GM19397 (cell line): Measurements from ENCODE around the gene KLF9.
"Not testable (repeated sequence)": the region's sequence is repeated elsewhere in the genome, so short reads cannot be mapped to it uniquely, and the experiment has no call there.

Experiments
- ATAC-seq: cut with Tn5 transposase; IDR thresholded peaks from one replicate; pipeline ENCODE4 v1.9.1; 2021; ENCODE audit warnings: mild to moderate bottlenecking, moderate library complexity; ENCODE audit not compliant: unreplicated experiment

KLF9 gene

DNA sequence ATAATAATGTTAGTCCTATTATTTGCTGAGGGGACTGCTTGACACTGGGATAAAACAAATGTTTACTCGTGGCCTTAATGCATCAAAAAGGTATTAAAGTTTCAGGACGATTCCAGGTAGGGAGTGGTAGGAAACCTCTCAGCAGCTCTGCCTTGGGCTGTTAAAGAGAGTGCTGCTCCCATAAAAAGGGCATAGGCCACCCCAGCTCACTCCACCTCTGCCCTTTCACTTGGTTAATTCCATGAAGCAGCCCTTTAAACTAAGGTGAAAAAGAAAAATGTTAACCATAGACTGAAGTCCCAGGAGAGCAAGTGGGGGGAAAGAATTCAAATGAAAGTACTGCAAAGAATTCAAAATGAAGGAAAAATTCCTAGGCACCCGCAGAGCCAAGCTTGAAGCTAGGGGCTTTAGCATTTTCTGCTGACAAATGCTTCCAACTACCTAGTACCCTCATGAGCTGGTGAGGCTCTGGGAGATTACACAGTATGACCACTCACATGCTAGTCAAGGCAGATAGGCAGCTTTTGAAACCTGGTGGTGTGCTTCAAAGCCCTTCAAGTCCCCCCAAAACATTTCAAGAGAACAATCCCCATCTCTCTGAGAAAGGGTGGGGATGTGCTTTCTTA lies 8.5 kb downstream of the KLF9 start:
- peak; percentile 35 for ATAC-seq

DNA sequence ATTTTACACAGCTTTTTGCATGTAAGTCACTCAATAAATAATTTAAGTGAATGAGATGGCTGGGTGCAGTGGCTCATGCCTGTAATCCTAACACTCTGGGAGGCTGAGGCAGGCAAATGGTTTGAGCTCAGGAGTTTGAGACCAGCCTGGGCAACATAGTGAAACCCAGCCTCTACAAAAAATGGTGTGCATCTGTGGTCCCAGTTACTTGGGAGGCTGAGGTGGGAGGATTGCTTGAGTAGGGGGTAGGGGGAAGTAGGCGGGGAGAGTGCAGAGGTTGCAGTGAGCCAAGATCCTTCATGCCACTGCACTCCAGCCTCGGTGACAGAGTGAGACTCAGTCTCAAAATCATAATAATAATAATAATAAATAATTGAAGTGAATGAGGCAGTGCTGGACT lies 10.2 kb downstream of the KLF9 start:
- no peak for ATAC-seq

DNA sequence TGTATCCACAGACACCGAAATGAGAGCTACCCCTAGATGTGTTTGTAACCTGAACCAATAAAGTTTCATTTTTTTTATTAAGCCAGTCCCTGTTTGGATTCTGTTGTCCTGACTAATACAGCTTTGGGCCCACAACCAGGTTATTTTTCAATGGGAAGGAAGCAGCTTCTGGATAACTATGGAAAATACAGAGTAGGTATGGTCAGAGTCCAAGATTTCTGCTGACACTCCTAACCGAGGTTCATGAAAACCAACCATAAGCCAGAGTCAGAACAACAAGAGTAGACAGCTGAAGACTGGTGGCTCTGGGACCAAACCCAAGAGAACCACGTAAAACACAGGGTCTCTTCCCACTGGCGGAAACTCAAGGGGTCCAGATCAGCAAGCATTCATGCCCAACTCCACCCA lies 10.8 kb downstream of the KLF9 start:
- no peak for ATAC-seq

- ATAC-seq = no peak
Observed at GRCh38 chr9:70403166-70403565, 11.3 kb downstream of the KLF9 start.

DNA sequence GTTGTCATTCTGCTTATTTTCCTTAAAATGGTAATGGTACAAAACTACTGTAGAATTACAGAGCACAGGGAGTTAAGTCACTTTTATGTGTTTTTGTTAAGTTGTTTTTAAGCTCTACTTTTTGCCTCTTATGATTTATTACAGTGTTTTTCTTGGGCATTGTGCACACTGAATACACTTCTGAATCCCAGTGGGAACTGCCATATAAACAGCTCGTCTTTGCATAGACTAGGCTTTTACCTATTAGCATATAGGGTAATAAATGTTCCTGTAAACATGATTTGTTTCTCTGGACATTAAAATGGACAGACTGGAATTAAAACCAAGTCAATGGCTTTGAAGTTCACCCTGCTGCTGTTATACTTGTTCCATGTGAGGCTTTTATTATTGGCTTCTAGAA lies 12.2 kb downstream of the KLF9 start:
- no peak for ATAC-seq

GRCh38 chr9:70401241-70401640 lies 13.2 kb downstream of the KLF9 start:
- not testable (repeated sequence) for ATAC-seq

- no peak for ATAC-seq
Observed at GRCh38 chr9:70400107-70400892, 14.2 kb downstream of the KLF9 start.

GRCh38 chr9:70399141-70399540 lies 15.3 kb downstream of the KLF9 start:
- no peak for ATAC-seq

- ATAC-seq = peak; percentile 98
Observed at GRCh38 chr9:70398145-70398556, 16.3 kb downstream of the KLF9 start.

- no peak for ATAC-seq
Observed at GRCh38 chr9:70395652-70396051, 18.8 kb downstream of the KLF9 start.

- ATAC-seq = no peak
Observed at GRCh38 chr9:70392850-70393249, 21.6 kb downstream of the KLF9 start.

GRCh38 chr9:70392189-70392588 lies 22.3 kb downstream of the KLF9 start:
- ATAC-seq = no peak

GRCh38 chr9:70390933-70391341 lies 23.5 kb downstream of the KLF9 start:
- ATAC-seq = no peak

DNA sequence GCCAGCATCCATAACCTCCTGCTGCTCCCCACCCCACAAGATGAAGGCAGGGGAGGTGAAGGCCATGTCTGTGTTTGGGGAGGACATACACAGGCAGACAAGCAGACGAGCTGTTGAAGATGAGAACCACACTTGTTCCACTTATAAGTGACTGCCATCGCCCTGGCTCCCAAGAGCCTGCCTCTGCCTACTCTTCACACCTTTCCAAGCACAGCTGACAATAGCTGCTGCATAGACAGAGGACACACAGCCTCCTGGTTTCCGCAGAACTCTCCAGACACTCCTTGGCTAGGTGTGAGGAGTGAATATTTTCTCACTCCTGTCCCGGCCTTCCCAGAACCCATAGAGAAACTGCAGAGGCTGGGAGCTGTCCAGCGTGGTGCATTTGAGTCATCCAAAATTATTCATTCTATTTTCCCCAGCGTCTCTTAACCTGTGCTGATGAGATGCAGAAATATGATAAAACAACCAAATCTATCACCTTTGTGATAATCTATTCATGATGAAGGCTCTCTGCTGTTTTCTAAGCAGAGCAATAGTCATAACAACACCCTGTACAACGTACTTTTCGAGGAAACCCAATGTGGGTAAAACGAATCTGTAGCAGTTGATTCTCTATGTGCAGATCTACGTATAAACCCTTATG lies 24.7 kb downstream of the KLF9 start:
- no peak for ATAC-seq

GRCh38 chr9:70389188-70389587 lies 25.3 kb downstream of the KLF9 start:
- no peak for ATAC-seq

DNA sequence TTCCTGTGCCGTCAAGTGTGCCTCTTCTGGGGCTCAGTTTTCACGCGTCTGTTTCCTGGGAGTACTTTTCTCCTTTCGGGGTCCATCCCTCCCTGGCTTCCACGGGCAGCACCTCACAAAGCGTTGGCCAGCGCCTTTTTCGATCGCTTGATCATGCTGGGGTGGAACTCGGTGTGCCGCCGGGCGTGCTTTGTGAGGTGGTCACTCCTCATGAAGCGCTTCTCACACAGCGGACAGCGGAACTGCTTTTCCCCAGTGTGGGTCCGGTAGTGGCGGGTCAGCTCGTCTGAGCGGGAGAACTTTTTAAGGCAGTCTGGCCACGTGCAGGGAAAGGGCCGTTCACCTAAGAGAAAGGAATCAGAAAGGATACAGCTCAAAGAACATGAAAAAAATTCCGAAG lies 26.8 kb downstream of the KLF9 start:
- ATAC-seq = no peak

DNA sequence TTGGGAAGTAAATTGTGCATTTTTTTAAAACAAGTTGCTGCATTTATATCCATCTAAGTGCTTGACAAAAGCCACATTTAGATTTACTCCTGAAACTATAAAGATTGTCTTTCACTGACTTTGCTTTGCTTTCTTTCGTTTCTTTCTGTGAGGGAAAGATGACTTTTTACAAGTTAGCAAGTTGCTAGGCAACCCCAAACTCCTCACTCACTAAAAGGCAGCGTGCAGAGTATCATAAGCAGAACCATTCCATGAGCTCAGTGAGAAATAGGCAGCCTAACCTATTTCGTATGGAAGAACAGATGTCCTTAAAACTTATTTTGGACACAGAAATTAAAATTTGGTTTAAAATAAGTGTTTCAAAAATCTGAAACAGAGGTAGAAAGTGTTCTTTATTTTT lies 29.0 kb downstream of the KLF9 start:
- ATAC-seq = no peak

GRCh38 chr9:70382709-70383605 lies 31.5 kb downstream of the KLF9 start:
- ATAC-seq = no peak

GRCh38 chr9:70382046-70382708 lies 32.3 kb downstream of the KLF9 start:
- no peak for ATAC-seq

- ATAC-seq = no peak
Observed at GRCh38 chr9:70374962-70375618, 39.4 kb downstream of the KLF9 start.
